Inferior parietal cortex (tissue), 1 donor: Measurements from ENCODE around the gene QSOX1.

Source experiments
- DNase-seq: peaks from one replicate; pipeline ENCODE4 v3.0.0-alpha.2; 2016; ENCODE audit errors: extremely low spot score

The QSOX1 gene

GRCh38 chr1:180170546-180171151 lies 16.0 kb downstream of the QSOX1 start:
- DNase-seq: no peak

DNA sequence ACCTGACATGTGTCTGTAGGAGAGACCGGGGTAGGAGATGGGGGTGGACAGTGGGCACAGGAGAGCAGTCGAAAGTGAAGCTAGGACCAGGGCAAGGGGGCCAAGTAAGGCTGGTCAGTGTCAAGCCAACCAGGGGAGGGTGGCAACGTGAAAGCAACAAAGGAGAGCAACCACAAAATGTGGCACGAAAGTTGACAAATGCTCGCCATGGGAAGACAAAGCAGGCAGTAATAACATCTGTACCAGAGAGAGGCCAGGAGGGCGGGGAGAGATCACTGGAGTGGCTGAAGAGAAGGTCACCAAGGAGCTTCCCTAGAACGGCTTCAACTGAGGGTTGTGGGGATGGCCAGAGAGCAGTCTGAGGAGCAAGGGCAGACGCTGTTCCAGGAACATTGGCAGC lies 17.0 kb downstream of the QSOX1 start:
- DNase-seq: no peak

DNA sequence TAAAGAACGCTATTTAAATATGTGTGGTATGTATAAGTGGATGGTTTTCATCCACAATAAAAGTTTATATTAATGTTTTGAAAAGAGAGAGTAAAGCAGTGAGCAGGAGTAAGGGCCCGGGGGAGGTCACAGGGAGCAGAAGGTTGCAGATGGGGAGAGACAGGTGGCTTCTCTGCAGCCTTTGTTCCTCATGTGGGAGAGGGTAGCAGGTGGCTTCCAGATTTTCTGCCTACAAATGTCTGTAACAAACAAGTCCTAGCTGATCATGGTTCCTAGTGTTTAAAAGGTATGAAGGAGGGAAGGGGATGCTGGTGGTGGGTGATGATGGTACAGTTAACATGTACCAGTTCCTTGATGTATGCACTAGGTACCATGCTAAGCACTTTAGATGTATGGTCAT lies 18.8 kb downstream of the QSOX1 start:
- DNase-seq: no peak

GRCh38 chr1:180173952-180174351 lies 19.3 kb downstream of the QSOX1 start:
- DNase-seq: no peak

DNA sequence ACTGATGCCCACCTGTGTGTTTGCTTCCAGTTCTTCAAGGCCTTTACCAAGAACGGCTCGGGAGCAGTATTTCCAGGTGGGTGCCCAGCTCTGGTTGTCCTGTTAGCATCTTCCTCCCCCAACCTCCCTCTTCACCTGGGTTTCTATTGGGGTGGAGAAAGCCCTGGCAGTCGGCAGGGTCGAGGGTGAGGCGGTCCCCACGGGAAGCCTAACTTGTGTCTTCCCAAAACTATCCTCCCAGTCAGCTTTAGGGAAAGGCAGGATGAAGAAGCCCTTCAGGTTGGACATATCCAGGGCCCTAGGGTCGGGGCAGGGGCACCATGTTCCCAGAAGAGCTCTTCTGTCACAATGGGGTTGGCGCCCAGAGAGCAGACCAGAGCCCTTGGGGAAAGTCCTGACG lies 20.6 kb downstream of the QSOX1 start:
- no peak for DNase-seq

- no peak for DNase-seq
These were observed 21.1 kb downstream of the QSOX1 start for GRCh38 chr1:180175806-180176205.

- no peak for DNase-seq
These were observed 22.3 kb downstream of the QSOX1 start for GRCh38 chr1:180176965-180177364.

DNA sequence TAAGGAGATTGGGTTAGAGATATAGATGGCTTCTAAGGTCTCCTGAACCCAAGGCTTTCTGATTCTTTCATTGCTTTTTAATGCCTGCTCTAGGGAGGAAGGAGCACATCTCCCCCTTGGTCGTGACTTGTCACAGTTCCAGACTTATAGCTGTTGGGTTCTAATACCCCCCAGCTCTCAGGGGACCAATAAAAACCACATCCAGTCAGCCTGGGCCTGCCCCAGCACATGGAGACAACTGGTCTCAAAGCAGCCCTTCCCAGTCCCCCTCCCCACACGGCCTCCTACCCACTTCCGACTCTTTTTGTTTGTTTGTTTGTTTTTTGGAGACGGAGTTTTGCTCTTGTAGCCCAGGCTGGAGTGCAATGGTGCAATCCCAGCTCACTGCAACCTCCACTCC lies 23.3 kb downstream of the QSOX1 start:
- DNase-seq: no peak

DNA sequence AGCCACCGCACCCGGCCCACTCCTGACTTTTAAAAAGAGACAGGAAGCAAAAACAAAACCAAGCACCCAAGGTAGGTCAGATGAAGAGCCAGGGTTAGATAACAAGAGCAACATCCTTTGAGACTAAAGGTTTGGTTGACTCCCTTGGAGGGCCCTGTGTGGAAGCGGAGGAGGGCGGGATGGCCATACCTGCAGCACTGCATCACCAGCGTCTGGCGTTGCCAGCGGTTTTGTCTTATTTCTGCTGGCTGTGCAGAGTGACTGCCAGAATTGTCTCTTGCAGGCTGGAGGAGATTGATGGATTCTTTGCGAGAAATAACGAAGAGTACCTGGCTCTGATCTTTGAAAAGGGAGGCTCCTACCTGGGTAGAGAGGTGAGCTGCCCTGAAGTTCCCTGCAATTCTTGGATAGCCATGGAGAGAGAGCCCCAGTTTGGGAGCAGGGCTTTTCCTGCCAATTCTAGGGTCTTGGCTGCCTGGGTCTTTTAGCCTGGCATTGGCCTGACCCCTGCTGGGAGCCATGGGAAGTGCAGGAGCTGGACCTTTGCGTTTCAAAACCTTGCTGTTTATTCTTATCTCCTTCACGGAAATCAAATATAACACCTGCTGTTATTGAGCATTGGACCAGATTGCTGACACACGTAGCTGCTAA lies 24.0 kb downstream of the QSOX1 start:
- peak; percentile 69 for DNase-seq

DNA sequence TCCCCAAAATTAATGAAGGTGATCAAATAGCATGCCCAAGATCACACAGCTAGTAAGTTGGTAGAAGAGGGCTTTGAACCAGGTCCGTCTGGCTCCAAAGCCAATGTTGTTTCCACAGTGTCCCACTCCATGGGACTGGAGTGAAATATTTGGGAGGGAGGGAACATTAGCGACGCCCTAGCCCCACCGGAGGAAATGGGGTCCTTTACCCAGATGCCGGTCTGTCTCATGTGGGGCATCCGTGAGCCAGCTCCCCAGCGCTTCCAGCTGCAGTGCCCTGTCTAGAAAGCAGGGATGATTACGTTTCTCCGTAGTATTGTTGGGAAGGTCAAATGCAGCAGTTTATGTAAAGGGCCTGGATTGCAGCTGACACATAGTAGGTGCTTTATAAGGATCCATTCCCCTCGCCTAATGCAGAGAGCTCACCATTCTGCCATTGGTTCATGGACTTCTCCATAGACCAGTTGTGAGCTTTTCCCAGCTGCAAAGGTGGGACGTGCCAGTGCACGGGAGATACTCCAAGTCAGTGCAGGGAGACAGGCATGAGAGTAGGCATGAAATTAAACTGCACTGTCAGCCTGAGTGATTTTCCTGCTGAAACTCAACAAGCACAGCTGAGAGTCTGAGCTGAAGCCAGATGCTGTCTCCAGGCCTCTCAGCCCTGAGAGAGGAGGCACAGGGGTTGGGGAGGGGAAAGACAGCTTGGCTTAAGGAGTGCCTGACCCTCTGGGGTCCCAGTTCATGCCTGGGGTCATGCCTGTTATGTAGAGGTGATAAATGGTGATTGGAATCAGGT lies 24.7 kb downstream of the QSOX1 start:
- no peak for DNase-seq

- peak; percentile 14 for DNase-seq
These were observed 26.4 kb downstream of the QSOX1 start for GRCh38 chr1:180181048-180181447.

- DNase-seq: no peak
These were observed 27.4 kb downstream of the QSOX1 start for GRCh38 chr1:180181996-180182642.

DNA sequence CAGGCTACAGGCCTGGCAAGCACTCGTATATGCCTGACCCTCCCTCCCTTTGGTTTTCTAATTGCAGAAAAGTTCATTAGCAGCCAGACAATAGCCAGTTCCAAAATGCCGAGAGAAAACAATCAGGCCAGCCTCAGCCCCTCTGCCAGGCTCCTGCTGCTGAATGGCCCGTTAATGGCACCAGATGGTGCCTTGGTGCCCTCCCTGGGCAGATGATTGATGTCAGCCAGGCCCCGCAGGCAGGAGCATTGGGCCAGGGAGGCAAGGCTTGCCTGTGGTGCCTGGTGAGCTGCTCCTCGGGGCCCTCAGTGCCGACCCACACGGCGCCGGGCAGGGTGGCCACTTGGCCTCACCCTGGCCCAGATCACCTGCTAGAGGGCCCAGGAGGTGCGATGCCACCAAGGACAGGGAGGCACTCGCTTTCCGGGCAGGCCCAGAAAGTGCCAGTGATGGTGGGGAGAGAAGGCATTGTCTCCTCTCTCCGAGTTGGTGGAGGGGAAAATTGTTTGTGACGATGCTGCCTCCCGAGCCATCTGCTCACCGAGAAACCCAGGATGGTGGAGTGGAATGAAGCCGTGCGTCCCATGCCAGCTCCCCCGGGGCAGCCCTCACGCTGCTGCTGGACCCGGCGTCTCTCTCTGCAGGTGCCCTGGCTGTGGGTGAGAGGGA lies 28.1 kb downstream of the QSOX1 start:
- DNase-seq: no peak

DNA sequence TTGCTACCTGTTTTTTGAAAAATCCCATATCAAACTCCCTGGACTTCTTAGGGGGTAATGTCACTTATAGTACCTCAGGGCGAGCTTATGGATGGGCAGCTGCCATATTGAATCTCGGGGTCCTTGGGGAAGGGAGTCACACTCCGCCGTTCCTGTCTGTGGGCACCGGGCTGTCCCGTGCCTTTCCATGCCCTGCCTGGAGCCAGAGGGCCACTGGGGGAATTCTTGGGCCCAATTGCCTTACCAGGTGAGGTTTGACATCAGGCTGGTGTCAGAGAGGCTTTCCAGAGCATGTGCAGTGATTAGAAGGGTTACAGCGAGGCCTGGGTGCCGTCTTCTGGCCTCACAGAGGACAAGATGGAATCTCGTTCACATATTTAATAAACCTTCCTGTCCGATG lies 28.8 kb downstream of the QSOX1 start:
- no peak for DNase-seq

DNA sequence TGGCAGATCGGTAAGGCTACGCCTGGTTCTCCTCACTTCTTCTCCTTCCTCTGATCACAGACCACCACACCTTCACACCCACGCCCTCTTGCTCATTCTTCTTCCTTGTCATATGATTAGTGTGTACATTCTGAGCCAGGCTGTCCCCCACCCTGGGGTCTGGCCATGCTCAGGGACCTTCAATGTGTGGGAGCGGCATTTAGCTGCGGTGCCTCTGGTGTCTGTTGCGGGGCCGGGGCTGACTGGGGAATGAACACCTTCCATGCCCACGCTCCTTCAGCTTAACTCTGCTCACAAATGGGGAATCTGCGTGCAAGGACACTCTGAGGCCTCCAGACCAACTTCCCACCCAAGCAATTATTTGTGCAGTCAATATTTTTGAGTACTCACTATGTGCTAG lies 29.4 kb downstream of the QSOX1 start:
- no peak for DNase-seq

DNA sequence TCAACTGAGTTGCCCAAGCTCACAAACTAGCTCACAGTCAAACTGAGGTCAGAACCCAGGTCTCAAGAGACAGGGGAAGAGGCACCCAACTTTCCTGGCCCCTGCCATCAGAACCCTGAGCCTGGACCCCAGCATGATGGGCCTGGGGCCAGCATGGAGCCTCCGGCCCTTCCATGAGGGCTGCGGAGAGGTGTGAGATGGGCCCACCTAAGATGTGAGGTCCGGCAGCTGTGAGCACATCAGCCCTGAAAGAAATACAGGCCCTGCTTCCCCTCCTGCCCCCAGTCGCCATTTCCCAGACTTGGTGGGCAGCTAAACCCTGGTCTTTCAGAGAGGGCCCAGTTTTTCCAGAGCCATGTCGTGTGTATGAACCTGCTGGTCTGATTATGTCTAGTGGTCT lies 30.6 kb downstream of the QSOX1 start:
- DNase-seq: no peak

DNA sequence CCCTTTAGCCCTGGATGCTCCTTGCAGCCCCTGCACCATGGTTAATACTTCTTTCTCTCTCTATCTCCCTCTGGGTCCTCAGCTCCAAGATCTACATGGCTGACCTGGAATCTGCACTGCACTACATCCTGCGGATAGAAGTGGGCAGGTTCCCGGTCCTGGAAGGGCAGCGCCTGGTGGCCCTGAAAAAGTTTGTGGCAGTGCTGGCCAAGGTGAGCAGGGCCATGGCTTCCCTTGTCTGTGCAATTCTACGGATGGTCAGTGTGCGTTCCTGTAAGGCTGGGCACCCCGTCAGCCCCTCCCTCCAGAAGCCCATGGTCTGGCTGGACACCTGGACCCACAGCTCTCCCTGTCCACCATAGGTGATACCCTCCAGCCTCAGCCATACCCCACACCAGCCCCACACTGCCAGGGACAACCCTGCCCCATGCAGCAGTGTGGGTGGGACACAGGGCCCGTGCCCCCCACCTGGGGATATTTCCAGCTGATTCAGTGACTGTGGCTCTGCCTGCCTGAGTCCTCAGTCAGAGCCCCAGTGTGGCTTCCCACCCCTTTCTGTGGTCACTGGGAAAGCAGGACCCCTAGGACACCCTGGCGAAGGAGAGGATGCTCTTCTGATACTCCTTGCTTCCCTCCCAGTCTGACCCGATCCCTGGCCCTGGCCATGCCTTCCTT lies 31.4 kb downstream of the QSOX1 start:
- DNase-seq: no peak

GRCh38 chr1:180186831-180187230 lies 32.2 kb downstream of the QSOX1 start:
- DNase-seq: no peak

DNA sequence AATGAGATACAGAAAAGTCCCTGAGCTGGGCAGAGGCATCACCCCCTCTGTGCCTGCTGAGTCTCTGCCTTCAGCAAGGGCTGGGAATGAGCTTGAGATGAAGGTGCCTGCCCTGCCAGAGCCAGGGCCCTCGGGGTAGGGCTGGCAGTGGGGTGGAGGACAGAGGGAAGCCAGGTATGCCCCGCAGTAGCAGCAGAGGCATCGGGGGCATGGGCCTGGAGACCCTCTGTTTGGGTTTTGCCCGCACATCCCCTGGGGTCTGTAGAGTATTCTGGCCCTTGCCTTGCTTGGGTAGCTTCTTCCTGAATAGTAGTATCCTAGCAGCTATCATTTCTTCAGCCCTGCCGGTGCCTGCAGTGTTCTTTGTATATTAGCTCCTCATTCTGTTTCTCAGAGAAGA lies 33.0 kb downstream of the QSOX1 start:
- no peak for DNase-seq

- DNase-seq: peak; percentile 55
These were observed 33.4 kb downstream of the QSOX1 start for GRCh38 chr1:180188091-180188506.

GRCh38 chr1:180188684-180189175 lies 34.1 kb downstream of the QSOX1 start:
- no peak for DNase-seq
